ENCODE data around the gene SPATA31C1.

SPATA31C1 gene

GRCh38 chr9:87894998-87895625, 22.6 kb upstream of the SPATA31C1 start:
- no peak for TF ChIP-seq CTCF (IDR thresholded peaks at IDR 0.05)

- no peak for TF ChIP-seq CTCF (IDR thresholded peaks at IDR 0.05)
These were observed 20.9 kb upstream of the SPATA31C1 start for GRCh38 chr9:87896891-87897290.

GRCh38 chr9:87898151-87898550, 19.6 kb upstream of the SPATA31C1 start:
- TF ChIP-seq CTCF (IDR thresholded peaks at IDR 0.05), result no peak

GRCh38 chr9:87909310-87910041, 8.3 kb upstream of the SPATA31C1 start:
- peak; percentile 66 for TF ChIP-seq CTCF (IDR thresholded peaks at IDR 0.05)

- TF ChIP-seq CTCF (IDR thresholded peaks at IDR 0.05), result no peak
These were observed 6.9 kb upstream of the SPATA31C1 start for GRCh38 chr9:87910821-87911220.

GRCh38 chr9:87944096-87944495, 26.3 kb downstream of the SPATA31C1 start:
- no peak for TF ChIP-seq CTCF (IDR thresholded peaks at IDR 0.05)

GRCh38 chr9:87944682-87945081, 26.9 kb downstream of the SPATA31C1 start:
- no peak for TF ChIP-seq CTCF (IDR thresholded peaks at IDR 0.05)

Data from LNCAP (cell line).